Dedifferentiated amniotic fluid mesenchymal stem cell (primary cell): ENCODE results near the gene NAP1L4.

Experiments
- DNase-seq: peaks from one replicate; pipeline ENCODE4 v3.0.0-alpha.2; 2016; ENCODE audit errors: extremely low spot score

NAP1L4 gene

GRCh38 chr11:2922655-2923054, 69.5 kb downstream of the NAP1L4 start:
- DNase-seq = no peak

GRCh38 chr11:2921742-2922493, 70.2 kb downstream of the NAP1L4 start:
- no peak for DNase-seq

GRCh38 chr11:2921261-2921660, 70.9 kb downstream of the NAP1L4 start:
- DNase-seq = no peak

DNA sequence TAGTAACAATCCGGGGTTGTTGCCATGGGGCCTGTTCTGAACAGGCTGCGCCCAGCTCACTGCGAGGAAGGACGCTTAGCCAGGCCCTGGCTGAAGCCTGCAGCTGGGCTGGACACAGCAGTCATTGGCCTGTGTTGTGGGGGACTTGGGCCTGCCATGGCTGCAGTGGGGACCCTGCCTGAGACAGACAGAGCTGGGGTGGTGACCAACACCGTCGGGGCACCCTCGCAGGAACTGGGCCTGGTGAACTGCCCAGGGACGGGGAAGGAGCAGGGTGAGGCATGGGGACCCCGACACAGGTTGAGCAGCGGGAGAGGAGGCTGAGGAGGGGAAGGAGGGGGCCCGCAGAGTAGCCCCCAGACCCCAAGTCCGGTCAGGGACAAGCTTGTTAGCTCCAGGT, 71.8 kb downstream of the NAP1L4 start:
- DNase-seq = no peak

DNA sequence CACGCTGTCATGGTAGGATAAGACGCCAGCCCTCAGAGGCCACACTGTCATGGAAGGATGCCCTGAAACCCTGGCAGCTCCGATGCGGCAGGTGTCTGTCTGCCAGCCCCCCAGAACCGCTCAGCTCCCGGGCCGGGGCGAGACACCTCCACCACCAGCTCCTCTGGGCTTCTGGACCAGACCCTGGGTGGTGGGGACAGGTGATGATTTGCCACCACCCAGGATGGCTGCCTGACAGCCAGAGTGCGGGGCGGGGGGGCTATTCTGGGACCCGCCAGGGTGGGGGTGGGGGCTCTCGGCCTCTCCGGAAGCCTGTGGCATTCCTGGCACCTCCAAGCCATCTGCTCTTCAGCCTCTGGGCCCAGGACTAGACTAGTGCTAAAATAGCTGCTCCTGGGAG, 72.3 kb downstream of the NAP1L4 start:
- DNase-seq = no peak

DNA sequence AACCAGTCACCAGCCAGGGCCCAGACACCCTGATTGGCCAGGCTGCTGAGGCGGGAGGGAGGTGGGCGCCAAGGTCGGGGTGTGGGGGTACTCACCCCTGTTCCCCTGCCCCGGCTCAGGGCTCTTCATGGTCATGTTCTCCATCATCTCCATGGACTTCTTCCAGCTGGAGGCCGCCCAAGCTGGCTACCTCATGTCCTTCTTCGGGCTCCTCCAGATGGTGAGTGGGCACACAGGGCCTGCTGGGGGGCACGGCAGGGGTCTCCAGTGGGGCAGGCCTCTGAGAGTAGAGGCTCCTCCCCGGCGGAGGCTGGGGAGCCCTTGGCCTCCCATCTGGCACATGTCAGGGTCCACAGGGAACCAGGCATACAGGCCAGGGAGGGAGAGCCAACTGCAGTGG, 72.9 kb downstream of the NAP1L4 start:
- no peak for DNase-seq

- DNase-seq = no peak
Measured at GRCh38 chr11:2917842-2918490, 74.2 kb downstream of the NAP1L4 start.

DNA sequence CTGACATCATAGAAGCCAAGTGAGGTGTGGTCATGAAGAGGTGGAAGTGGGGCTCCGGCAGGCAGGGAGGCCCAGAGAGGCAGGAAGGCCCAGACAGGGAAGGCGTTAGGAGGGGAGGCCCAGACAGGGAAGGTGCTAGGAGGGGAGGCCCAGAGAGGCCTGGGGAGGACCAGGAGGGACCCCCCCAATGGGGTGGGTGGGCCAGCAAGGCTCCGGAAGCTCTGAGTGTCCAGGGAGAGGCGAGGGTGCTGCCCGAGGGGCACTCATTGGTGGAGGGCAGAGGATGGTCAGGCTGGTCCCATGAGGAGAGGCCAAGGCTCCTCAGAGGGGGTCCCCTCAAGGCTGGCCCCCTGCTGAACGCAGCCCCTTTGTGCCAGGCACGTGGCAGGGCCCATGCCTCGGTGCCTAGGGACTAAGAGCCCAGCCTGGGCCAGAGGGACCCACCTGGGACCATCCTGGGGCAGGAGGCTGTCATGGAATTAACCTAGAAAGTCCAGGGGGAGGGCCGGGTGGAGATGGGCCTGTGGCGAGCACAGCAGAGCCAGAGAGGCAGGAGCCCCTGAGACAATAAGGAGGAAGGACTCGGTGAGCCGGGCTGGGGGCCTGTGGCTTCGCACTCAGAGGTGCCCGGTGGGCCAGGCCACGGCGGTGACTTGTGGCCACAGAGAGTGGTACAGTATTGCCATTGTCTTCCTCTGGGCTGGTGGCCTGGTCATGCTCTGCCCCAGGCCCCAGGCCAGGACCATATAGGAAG, 75.1 kb downstream of the NAP1L4 start:
- no peak for DNase-seq

DNA sequence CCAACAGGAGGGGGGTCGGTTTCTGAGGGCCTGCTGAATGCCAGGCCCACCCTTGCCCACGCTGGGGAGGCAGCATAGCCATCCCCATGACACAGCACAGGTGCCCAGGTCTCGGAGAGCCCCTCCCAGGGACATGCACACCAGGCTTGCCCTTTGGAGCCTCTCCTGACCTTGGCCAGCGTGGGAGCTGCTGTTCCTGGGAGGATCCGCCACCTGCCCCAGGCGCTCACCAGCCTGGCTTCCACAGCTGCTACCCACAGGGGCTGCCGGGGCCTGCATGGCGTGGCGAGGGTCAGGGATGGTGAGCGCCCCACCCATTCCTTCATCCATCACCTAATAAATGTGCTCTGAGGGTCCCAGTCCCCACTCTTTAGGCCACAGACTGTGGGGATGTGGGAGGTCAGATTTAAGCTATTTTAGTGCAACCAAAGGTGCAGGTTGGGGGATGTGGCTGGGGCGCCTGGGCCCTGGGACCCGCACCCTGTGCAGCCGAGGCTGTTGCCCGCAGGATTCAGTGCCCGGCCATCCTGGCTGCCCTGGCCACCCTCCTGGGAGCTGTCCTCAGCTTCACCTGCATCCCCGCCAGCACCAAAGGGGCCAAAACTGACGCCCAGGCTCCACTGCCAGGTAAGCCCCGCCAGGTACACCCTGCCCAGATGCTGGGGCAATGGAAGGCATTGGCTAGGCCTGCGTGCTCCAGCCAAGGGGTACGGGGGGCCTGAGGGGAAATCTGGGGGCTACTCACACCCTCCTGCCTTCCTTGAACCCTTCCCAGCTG, 75.8 kb downstream of the NAP1L4 start:
- no peak for DNase-seq

GRCh38 chr11:2915473-2915872, 76.7 kb downstream of the NAP1L4 start:
- DNase-seq = no peak

DNA sequence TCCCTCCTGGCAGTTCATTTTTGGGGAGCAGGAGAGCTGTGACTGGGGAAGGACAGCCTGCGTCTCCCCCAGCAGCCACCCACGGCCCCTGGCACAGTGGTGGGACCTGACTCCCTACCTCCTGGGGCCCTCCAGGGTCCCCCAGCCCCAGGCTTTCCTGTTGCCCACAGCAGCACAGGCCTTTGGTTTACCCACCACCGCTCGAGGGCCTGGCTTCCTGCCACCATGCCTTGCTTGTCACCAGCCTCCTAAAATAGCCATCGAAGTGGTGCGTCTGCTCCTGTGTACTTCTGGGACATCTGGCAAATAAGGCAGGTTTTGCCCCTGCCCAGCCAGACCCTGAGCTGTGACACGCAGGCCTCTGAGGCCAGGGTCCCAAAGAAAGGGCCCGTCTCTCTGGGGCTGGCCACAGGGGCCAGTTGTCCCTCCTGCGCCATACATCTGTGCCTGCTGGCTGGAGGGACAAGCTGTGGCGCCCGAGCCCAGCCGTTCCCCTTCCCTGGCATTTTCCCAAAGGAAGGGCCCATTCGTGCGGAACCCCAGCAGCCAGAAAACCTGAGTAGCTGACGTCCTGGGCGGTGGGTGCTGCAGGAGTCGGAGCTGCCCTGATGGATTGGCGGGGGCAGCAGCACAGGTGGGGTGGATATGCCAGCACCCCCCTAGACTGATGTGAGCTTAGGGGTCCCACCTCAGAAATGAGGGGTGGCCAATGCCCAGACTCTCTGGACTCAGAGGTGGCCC, 77.5 kb downstream of the NAP1L4 start:
- no peak for DNase-seq

GRCh38 chr11:2913776-2914175, 78.4 kb downstream of the NAP1L4 start:
- no peak for DNase-seq

DNA sequence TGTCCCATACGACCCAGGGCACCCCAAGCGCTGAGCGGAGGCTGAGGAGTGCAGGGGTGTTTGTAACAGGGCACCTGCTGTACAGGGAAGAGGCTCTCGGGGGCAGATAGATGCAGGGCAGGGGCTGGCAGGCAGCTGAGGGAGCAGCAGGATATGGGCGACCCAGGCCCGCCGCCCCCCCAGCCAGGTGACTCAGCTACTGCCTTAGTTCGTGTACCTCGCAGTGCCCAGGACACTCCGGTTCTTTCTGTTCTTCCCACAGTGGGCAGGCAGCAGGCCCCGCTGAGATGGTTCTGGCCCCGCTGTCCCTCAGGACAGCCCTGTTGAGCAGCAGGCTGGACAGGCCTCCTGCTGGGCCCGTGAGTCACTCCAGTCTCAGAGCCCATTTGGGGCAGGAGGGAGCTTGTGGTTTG, 79.1 kb downstream of the NAP1L4 start:
- DNase-seq = no peak

- DNase-seq = peak; percentile 22
Measured at GRCh38 chr11:2912498-2912897, 79.6 kb downstream of the NAP1L4 start.

GRCh38 chr11:2911785-2912391, 80.2 kb downstream of the NAP1L4 start:
- no peak for DNase-seq

GRCh38 chr11:2911088-2911784, 80.9 kb downstream of the NAP1L4 start:
- no peak for DNase-seq

GRCh38 chr11:2910401-2910955, 81.7 kb downstream of the NAP1L4 start:
- DNase-seq = no peak

GRCh38 chr11:2909133-2909902, 82.8 kb downstream of the NAP1L4 start:
- DNase-seq = no peak

DNA sequence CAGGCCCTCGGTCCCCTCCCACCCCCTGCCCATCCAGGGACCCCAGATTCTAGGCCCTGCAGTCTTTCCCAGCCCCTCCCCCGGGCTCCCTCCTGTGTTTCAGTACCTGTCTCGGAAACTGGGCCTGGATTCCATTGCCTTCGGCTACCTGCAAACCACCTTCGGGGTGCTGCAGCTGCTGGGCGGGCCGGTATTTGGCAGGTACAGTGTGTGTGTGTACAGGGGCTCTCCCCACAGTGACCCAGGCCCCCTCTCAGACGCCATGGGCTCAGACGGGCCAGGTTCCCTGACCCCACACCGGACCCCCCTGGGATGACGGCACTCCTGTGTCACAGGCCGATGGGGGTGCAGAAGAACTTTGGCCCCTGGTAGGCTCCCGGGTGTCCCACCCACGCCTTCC, 84.0 kb downstream of the NAP1L4 start:
- DNase-seq = no peak
